DND-41 (cell line): ENCODE measurements around the gene PIEZO2.
A peak's percentile ranks its signal among the peaks of the same experiment; 100 is the strongest.

Experiments used
- ATAC-seq: fragments of 200-7000 bp; cut with Tn5 transposase; 3 replicates; pipeline ENCODE4 v1.9.1; 2021; ENCODE audit warnings: low read depth; ENCODE audit not compliant: insufficient read depth
- DNase-seq: peaks from one replicate; pipeline ENCODE4 v3.0.0-alpha.2; 2020
- H2AFZ ChIP-seq: 2 replicates; pipeline ENCODE4 v1.6.0; 2012; ENCODE audit warnings: low read depth, low read length
- H3K27ac ChIP-seq: 2 replicates; pipeline ENCODE4 v1.5.1; 2012; ENCODE audit warnings: low read length, inconsistent platforms
- H3K27me3 ChIP-seq: fragments of 200-600 bp; sonication (generic); 2 replicates; pipeline ENCODE4 v1.6.0; 2012; ENCODE audit warnings: low read length, mild to moderate bottlenecking, inconsistent platforms; ENCODE audit not compliant: insufficient read depth, poor library complexity
- H3K36me3 ChIP-seq: 2 replicates; pipeline ENCODE4 v1.5.1; 2012; ENCODE audit warnings: low read length, inconsistent platforms; ENCODE audit not compliant: insufficient read depth
- H3K4me1 ChIP-seq: 2 replicates; pipeline ENCODE4 v1.5.1; 2012; ENCODE audit warnings: mild to moderate bottlenecking, low read length; ENCODE audit not compliant: insufficient read depth
- H3K4me2 ChIP-seq: 2 replicates; pipeline ENCODE4 v1.6.0; 2012; ENCODE audit warnings: mild to moderate bottlenecking, moderate library complexity, low read length, inconsistent platforms; ENCODE audit not compliant: insufficient read depth
- H3K4me3 ChIP-seq, 2 experiments: fragments of 200-600 bp in 1 of 2; shearing (Covaris generic) in 1 of 2; 2 replicates each; pipeline ENCODE4 v1.5.1; 2012 to 2016; ENCODE audit warnings: inconsistent platforms in 2 of 2, low read length in 2 of 2, mild to moderate bottlenecking in 2 of 2, low read depth in 1 of 2, moderate library complexity in 1 of 2
- H3K79me2 ChIP-seq: 2 replicates; pipeline ENCODE4 v1.6.0; 2012; ENCODE audit warnings: low read length, inconsistent platforms; ENCODE audit not compliant: insufficient read depth
- H3K9ac ChIP-seq: 2 replicates; pipeline ENCODE4 v1.6.0; 2012; ENCODE audit warnings: low read depth, mild to moderate bottlenecking, inconsistent platforms, low read length, moderate library complexity
- H3K9me3 ChIP-seq: 2 replicates; pipeline ENCODE4 v1.5.1; 2012; ENCODE audit warnings: low read length, moderate library complexity, mild to moderate bottlenecking, inconsistent platforms; ENCODE audit not compliant: insufficient read depth, severe bottlenecking
- H4K20me1 ChIP-seq: 2 replicates; pipeline ENCODE4 v1.6.0; 2012; ENCODE audit warnings: low read length; ENCODE audit not compliant: insufficient read depth
- EZH2 ChIP-seq: IDR thresholded peaks from 3 replicates; pipeline ENCODE4 v1.6.1; 2012; ENCODE audit warnings: borderline replicate concordance, low read depth, mild to moderate bottlenecking, moderate library complexity, low read length, inconsistent platforms; ENCODE audit not compliant: severe bottlenecking
- TF ChIP-seq, protein P1 (sequence below): IDR thresholded peaks from 2 replicates; pipeline ENCODE4 v1.5.1; 2012; ENCODE audit warnings: borderline replicate concordance, low read length, moderate library complexity, mild to moderate bottlenecking; ENCODE audit not compliant: poor library complexity, severe bottlenecking; ENCODE audit errors: extremely low read depth

PIEZO2 gene

DNA sequence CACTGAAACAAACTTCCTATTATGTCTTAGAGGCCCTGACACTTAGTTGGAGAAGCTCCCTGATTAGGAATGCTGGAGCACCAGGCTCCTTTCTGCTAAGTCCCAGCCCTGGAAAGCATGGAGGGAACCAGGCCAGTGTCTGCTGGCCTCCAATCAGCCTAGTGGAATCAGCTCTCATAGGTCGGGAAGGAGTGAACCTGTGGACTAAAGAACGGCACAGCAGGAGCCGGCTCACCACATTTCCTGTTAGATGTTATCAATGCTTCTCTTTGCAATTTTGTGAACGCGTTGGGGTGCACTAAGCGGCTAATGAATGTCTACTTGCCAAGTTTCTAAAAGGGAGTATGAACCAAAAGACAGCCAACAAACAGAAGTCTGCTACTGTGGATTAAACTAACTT lies 326.9 kb downstream of the PIEZO2 start:
- no peaks in the 10 kb centered on the region for H3K36me3 ChIP-seq
- peak overlapping the region; percentile 52 for H3K4me2 ChIP-seq
- no peaks in the 10 kb centered on the region for H3K27me3 ChIP-seq
- H3K79me2 ChIP-seq: no peaks in the 10 kb centered on the region
- H3K9ac ChIP-seq: no peak overlapping the region; the same call in 1 of the 2 replicates
- ATAC-seq (peak; percentile 99), DNase-seq (peak; percentile 77)
- peaks cover 2% of the 10 kb centered on the region for H3K9me3 ChIP-seq
- H3K27ac ChIP-seq: peak overlapping the region; percentile 35; the same call in 1 of the 2 replicates
- peaks cover 23% of the 10 kb centered on the region for H3K4me1 ChIP-seq
- H2AFZ ChIP-seq: peak overlapping the region; percentile 30; the same call in 1 of the 2 replicates
- H3K4me3 ChIP-seq: no peak overlapping the region
- H4K20me1 ChIP-seq: no peaks in the 10 kb centered on the region
- TF ChIP-seq, protein P1, sequence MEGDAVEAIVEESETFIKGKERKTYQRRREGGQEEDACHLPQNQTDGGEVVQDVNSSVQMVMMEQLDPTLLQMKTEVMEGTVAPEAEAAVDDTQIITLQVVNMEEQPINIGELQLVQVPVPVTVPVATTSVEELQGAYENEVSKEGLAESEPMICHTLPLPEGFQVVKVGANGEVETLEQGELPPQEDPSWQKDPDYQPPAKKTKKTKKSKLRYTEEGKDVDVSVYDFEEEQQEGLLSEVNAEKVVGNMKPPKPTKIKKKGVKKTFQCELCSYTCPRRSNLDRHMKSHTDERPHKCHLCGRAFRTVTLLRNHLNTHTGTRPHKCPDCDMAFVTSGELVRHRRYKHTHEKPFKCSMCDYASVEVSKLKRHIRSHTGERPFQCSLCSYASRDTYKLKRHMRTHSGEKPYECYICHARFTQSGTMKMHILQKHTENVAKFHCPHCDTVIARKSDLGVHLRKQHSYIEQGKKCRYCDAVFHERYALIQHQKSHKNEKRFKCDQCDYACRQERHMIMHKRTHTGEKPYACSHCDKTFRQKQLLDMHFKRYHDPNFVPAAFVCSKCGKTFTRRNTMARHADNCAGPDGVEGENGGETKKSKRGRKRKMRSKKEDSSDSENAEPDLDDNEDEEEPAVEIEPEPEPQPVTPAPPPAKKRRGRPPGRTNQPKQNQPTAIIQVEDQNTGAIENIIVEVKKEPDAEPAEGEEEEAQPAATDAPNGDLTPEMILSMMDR: no peak

DNA sequence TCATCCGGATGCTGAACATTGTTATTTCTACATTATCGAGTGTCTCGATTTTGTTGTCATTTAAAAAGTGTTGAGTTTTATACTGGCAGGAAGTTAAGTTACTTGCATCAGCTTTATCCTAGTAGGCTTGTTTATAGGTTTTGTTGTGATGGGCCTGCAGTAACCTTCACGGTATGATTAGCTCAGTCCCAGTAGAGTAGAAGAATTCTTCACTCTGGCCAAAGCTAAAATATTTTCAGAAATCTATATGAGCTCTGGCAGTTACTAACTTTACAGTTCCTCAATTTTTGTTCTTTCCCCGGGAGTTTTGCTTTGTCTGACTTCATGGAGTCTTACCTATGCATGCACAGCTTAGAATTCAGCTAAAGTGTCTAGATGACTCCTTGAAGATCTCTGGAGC lies 328.7 kb downstream of the PIEZO2 start:
- ATAC-seq: no peak
- H2AFZ ChIP-seq: no peak overlapping the region
- H4K20me1 ChIP-seq: no peaks in the 10 kb centered on the region
- H3K9me3 ChIP-seq: peaks cover 2% of the 10 kb centered on the region
- no peaks in the 10 kb centered on the region for H3K27me3 ChIP-seq
- no peak overlapping the region for H3K27ac ChIP-seq
- TF ChIP-seq, protein P1: no peak
- TF ChIP-seq EZH2: no peak
- no peaks in the 10 kb centered on the region for H3K79me2 ChIP-seq
- H3K4me1 ChIP-seq: peaks cover 23% of the 10 kb centered on the region
- no peak overlapping the region for H3K9ac ChIP-seq
- no peak overlapping the region for H3K4me2 ChIP-seq
- H3K36me3 ChIP-seq: no peaks in the 10 kb centered on the region
- H3K4me3 ChIP-seq: no peak overlapping the region
- DNase-seq: no peak

DNA sequence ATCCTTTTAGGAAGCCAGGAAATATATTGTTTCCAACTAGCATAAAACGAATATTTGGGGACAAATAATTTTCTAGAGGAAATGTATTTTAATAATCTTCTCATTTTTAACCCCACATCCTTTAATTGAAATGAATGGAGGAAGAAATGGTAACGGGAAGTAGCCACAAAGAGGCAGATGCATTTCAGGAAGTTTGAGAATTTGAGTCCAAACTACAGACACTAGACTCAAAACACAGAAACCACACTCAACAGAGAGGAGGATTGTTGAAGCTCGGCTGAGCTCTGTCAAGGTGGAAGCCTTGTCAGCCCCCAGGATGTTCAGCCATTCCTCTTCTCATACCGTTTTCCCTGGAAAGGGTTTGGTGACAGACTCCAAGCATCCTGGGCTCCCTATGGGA lies 335.0 kb downstream of the PIEZO2 start:
- H3K36me3 ChIP-seq: no peaks in the 10 kb centered on the region
- DNase-seq (no peak), ATAC-seq (no peak)
- H3K27ac ChIP-seq: no peak overlapping the region
- no peak overlapping the region for H2AFZ ChIP-seq
- H3K9me3 ChIP-seq: no peaks in the 10 kb centered on the region
- no peaks in the 10 kb centered on the region for H3K4me1 ChIP-seq
- no peaks in the 10 kb centered on the region for H3K27me3 ChIP-seq
- no peak overlapping the region for H3K4me2 ChIP-seq
- no peak overlapping the region for H3K4me3 ChIP-seq
- TF ChIP-seq, protein P1: no peak
- no peak for TF ChIP-seq EZH2
- no peaks in the 10 kb centered on the region for H3K79me2 ChIP-seq
- H3K9ac ChIP-seq: no peak overlapping the region
- no peaks in the 10 kb centered on the region for H4K20me1 ChIP-seq

DNA sequence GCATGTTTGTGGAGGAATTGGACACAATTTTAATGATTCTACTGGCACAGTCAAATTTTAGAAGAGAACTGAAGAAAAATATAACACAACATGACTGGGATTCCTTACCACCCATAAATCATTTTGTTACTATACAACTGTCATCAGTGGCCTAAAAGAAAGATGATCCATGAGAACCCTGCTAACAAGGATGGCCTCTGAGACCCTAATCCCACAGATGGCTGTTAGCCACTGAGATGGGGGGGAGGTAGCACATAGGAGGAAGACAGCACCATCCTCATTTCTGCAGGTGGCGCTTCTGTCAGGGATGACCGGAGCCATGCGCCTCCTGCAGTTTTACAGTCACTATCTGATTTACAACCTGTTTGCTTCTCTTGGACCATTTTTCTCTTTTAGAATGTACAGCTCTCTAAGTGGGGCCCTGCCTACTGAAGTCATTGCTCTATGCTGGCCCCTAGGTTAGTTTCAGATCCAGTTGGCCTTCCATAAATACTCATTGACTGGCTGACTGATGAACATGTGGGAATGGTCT lies 343.7 kb downstream of the PIEZO2 start:
- Histone ChIP-seq H3K9ac (no peak overlapping the region), H2AFZ (no peak overlapping the region), H3K27me3 (no peaks in the 10 kb centered on the region), H3K4me3 (no peak overlapping the region), H4K20me1 (no peaks in the 10 kb centered on the region), H3K9me3 (no peaks in the 10 kb centered on the region), H3K27ac (no peak overlapping the region), H3K36me3 (no peaks in the 10 kb centered on the region), H3K4me1 (no peaks in the 10 kb centered on the region), H3K4me2 (no peak overlapping the region), H3K79me2 (no peaks in the 10 kb centered on the region)
- TF ChIP-seq, protein P1: no peak
- TF ChIP-seq EZH2: no peak
- ATAC-seq (no peak), DNase-seq (no peak)
